NOMO-1 treated with dmso at 0.1 percent for 144 hours (cell line): ENCODE measurements around the gene BCAR3.
A peak's percentile ranks its signal among the peaks of the same experiment; 100 is the strongest.
"Not testable (repeated sequence)": the region's sequence is repeated elsewhere in the genome, so short reads cannot be mapped to it uniquely, and the experiment has no call there.

Source experiments
- DNase-seq: peaks from one replicate; lab custom pipeline; 2025; ENCODE audit not compliant: unreplicated experiment; lab: John Stamatoyannopoulos, UW

Gene BCAR3

GRCh38 chr1:93600663-93601062 lies 81.0 kb downstream of the BCAR3 start:
- no peak for DNase-seq

- no peak for DNase-seq
Observed at GRCh38 chr1:93599479-93599878, 82.2 kb downstream of the BCAR3 start.

- no peak for DNase-seq
Observed at GRCh38 chr1:93598861-93599439, 82.7 kb downstream of the BCAR3 start.

- no peak for DNase-seq
Observed at GRCh38 chr1:93598396-93598795, 83.2 kb downstream of the BCAR3 start.

- no peak for DNase-seq
Observed at GRCh38 chr1:93597709-93598108, 83.9 kb downstream of the BCAR3 start.

- DNase-seq: no peak
Observed at GRCh38 chr1:93596329-93597089, 85.1 kb downstream of the BCAR3 start.

GRCh38 chr1:93595743-93596142 lies 85.9 kb downstream of the BCAR3 start:
- DNase-seq: no peak

GRCh38 chr1:93595266-93595665 lies 86.4 kb downstream of the BCAR3 start:
- no peak for DNase-seq

- DNase-seq: no peak
Observed at GRCh38 chr1:93594603-93594880, 87.1 kb downstream of the BCAR3 start.

GRCh38 chr1:93593854-93594602 lies 87.6 kb downstream of the BCAR3 start:
- no peak for DNase-seq

GRCh38 chr1:93592551-93592949 lies 89.1 kb downstream of the BCAR3 start:
- no peak for DNase-seq

GRCh38 chr1:93591676-93592550 lies 89.7 kb downstream of the BCAR3 start:
- no peak for DNase-seq

GRCh38 chr1:93591291-93591675 lies 90.4 kb downstream of the BCAR3 start:
- DNase-seq: not testable (repeated sequence)

GRCh38 chr1:93588955-93589354 lies 92.7 kb downstream of the BCAR3 start:
- DNase-seq: no peak

GRCh38 chr1:93588206-93588605 lies 93.4 kb downstream of the BCAR3 start:
- DNase-seq: peak; percentile 2

GRCh38 chr1:93587354-93587753 lies 94.3 kb downstream of the BCAR3 start:
- DNase-seq: no peak

- no peak for DNase-seq
Observed at GRCh38 chr1:93585059-93585966, 96.3 kb downstream of the BCAR3 start.

- DNase-seq: no peak
Observed at GRCh38 chr1:93584261-93585003, 97.2 kb downstream of the BCAR3 start.

- no peak for DNase-seq
Observed at GRCh38 chr1:93581917-93582850, 99.5 kb downstream of the BCAR3 start.
